Astrocyte (in vitro differentiated cells and primary cell): ENCODE data around the gene NUP153.
"Not testable (repeated sequence)": the region's sequence is repeated elsewhere in the genome, so short reads cannot be mapped to it uniquely, and the experiment has no call there.

ENCODE experiments used
- EZH2 ChIP-seq: IDR thresholded peaks from 2 replicates; pipeline ENCODE4 v1.6.1; 2012; ENCODE audit warnings: mild to moderate bottlenecking, low read length, inconsistent platforms; ENCODE audit not compliant: insufficient read depth
- TF ChIP-seq, protein P1 (sequence below): IDR thresholded peaks from 2 replicates; pipeline ENCODE4 v1.5.1; 2011; ENCODE audit warnings: low read depth, mild to moderate bottlenecking, inconsistent platforms, low read length, moderate library complexity; ENCODE audit not compliant: insufficient read depth

DNA sequence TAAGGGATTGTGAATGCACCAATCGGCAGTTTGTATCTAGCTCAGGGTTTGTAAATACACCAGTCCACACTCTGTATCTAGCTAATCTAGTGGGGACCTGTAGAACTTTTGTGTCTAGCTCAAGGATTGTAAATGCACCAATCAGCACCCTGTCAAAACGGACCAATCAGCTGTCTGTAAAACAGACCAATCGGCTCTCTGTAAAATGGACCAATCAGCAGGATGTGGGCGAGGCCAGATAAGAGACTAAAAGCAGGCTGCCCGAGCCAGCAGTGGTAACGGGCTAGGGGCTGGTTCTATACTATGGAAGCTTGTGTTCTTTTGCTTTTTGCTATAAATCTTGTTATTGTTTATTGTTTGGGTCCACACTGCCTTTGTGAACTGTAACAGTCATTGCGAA lies 125.4 kb downstream of the NUP153 start:
- TF ChIP-seq, protein P1, sequence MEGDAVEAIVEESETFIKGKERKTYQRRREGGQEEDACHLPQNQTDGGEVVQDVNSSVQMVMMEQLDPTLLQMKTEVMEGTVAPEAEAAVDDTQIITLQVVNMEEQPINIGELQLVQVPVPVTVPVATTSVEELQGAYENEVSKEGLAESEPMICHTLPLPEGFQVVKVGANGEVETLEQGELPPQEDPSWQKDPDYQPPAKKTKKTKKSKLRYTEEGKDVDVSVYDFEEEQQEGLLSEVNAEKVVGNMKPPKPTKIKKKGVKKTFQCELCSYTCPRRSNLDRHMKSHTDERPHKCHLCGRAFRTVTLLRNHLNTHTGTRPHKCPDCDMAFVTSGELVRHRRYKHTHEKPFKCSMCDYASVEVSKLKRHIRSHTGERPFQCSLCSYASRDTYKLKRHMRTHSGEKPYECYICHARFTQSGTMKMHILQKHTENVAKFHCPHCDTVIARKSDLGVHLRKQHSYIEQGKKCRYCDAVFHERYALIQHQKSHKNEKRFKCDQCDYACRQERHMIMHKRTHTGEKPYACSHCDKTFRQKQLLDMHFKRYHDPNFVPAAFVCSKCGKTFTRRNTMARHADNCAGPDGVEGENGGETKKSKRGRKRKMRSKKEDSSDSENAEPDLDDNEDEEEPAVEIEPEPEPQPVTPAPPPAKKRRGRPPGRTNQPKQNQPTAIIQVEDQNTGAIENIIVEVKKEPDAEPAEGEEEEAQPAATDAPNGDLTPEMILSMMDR: not testable (repeated sequence)
- not testable (repeated sequence) for TF ChIP-seq EZH2
